ENCODE results near the gene TMF1.

GRCh38 chr3:69084326-69085167 lies 32.4 kb upstream of the TMF1 start, which contains the start of gene ARL6IP5:
- TF ChIP-seq REST (IDR thresholded peaks at IDR 0.05; ENCODE audit: insufficient read depth in 1 of 2, low read depth in 2 of 2, low read length in 1 of 2) (no peak), CTCF (IDR thresholded peaks at IDR 0.05) (no peak), SIN3A (IDR thresholded peaks at IDR 0.05; ENCODE audit: borderline replicate concordance, insufficient read depth, low read depth, low read length) (peak; percentile 81; the same call in 1 of the 2 replicates), POLR2AphosphoS5 (IDR thresholded peaks at IDR 0.05; ENCODE audit: low read depth, low read length) (no peak; the same call in 1 of the 2 replicates), TCF7L2 (IDR thresholded peaks at IDR 0.05; ENCODE audit: low read depth, low read length) (peak; percentile 37; the same call in 1 of the 2 replicates)
